ENCODE results near the gene TECPR2. TPM values are rescaled to one million over a fixed set of nuclear protein-coding genes. Genes with fewer than 3 reads are reported as not detected.

Gene TECPR2
- total RNA-seq, 1 donor from 2014 or later = 24.5 TPM

DNA sequence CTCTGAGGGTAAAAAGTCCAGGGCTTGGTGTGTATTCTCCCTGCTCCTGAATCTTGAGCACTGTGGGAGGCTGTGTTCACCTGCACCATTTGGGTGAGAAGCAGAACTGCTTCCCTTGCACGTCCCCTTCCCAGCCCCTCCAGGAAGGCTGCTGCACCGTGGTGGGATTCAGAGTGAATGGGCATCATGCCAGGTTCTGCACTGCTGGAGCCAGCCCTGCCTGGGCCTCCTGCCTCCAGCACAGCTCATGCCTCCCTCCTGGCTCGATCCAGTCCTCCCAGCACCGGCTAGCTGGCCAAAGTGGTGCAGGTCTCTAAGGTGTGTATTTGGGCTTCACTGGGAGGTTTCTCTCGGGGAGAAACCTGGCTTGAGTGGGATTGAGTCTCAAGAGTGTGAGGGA lies 92.0 kb downstream of the TECPR2 start:
- Mint-ChIP-seq H3K27ac (ENCODE audit: unreplicated experiment) (no peak overlapping the region), H3K9me3 (ENCODE audit: unreplicated experiment) (peaks cover 1% of the 10 kb centered on the region), H3K4me3 (ENCODE audit: unreplicated experiment) (no peak overlapping the region), H3K27me3 (ENCODE audit: unreplicated experiment) (peaks cover 2% of the 10 kb centered on the region), H3K36me3 (ENCODE audit: unreplicated experiment) (peaks cover 8% of the 10 kb centered on the region), H3K4me1 (ENCODE audit: low read depth, unreplicated experiment) (no peaks in the 10 kb centered on the region)
- no peak for DNase-seq
- TF ChIP-seq, protein P1, sequence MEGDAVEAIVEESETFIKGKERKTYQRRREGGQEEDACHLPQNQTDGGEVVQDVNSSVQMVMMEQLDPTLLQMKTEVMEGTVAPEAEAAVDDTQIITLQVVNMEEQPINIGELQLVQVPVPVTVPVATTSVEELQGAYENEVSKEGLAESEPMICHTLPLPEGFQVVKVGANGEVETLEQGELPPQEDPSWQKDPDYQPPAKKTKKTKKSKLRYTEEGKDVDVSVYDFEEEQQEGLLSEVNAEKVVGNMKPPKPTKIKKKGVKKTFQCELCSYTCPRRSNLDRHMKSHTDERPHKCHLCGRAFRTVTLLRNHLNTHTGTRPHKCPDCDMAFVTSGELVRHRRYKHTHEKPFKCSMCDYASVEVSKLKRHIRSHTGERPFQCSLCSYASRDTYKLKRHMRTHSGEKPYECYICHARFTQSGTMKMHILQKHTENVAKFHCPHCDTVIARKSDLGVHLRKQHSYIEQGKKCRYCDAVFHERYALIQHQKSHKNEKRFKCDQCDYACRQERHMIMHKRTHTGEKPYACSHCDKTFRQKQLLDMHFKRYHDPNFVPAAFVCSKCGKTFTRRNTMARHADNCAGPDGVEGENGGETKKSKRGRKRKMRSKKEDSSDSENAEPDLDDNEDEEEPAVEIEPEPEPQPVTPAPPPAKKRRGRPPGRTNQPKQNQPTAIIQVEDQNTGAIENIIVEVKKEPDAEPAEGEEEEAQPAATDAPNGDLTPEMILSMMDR (IDR thresholded peaks at IDR 0.05; ENCODE audit: partially characterized antibody, unreplicated experiment) = no peak

DNA sequence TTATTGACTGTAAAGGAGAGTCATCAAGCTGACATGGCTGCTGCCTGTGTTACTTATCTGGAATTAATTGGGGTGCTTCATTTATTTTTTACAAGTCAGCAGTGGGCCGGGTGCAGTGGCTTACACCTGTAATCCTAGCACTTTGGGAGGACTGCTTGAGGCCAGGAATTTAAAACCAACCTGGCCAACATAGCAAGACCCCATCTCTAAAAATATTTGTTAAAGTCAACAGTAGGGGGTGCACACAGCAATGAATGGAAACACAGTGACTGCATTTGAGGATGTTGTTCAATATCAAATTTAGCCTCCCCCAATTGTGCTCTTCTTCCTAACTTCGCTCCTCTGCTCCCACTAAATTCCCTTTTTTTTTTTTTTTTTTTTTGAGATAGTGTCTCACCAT lies 94.8 kb downstream of the TECPR2 start:
- H3K4me3 Mint-ChIP-seq (ENCODE audit: unreplicated experiment) = no peak overlapping the region
- TF ChIP-seq, protein P1 (IDR thresholded peaks at IDR 0.05; ENCODE audit: partially characterized antibody, unreplicated experiment) = no peak
- H3K27me3 Mint-ChIP-seq (ENCODE audit: unreplicated experiment) = peaks cover 2% of the 10 kb centered on the region
- H3K9me3 Mint-ChIP-seq (ENCODE audit: unreplicated experiment) = peaks cover 1% of the 10 kb centered on the region
- peaks cover 8% of the 10 kb centered on the region for H3K36me3 Mint-ChIP-seq (ENCODE audit: unreplicated experiment)
- peaks cover 4% of the 10 kb centered on the region for H3K4me1 Mint-ChIP-seq (ENCODE audit: low read depth, unreplicated experiment)
- no peak overlapping the region for H3K27ac Mint-ChIP-seq (ENCODE audit: unreplicated experiment)
- DNase-seq = no peak

DNA sequence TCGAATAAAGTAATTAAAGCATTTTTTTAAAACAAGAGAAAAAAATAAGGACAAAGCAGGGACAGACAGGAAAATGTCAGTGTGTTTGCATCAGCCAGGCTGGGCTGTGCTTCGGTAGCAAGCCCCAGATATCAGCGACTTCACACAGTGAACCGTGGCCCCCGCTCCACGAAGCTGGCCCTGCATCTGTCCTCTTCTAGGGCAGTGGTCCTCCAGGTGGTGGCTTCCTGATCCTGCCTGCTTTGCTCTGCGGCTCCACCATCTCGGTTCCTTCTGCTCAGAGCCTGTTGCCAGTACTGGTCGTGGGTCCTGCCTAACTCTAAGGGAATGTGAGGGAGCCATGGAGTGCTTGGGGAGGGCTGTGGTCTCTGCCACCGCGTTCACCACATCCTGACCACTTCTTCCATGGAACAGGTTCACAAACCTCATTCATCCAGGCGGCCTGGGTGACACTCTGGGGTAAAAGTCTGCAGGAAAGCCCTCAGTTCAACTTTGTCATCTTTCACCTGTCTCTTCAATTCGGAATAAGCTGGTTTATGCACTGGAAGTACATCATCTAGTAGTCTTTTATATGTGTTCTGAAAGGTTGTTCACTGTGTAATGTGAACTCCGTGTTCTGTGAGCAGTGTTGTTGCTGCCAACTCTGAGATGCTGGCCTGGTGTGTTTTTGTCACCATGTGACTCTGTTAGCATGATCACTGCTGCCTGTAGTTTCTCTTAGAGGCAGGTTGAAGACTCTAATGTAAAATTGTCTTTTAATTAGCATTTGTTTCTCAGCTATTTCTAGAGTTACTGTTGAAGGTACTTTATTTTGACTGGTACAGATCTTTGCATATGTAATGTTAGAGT lies 99.0 kb downstream of the TECPR2 start:
- peaks cover 12% of the 10 kb centered on the region for H3K36me3 Mint-ChIP-seq (ENCODE audit: unreplicated experiment)
- no peak overlapping the region for H3K4me3 Mint-ChIP-seq (ENCODE audit: unreplicated experiment)
- peaks cover 4% of the 10 kb centered on the region for H3K4me1 Mint-ChIP-seq (ENCODE audit: low read depth, unreplicated experiment)
- TF ChIP-seq, protein P1 (IDR thresholded peaks at IDR 0.05; ENCODE audit: partially characterized antibody, unreplicated experiment) = no peak
- H3K27ac Mint-ChIP-seq (ENCODE audit: unreplicated experiment) = peak overlapping the region; percentile 57
- DNase-seq = no peak
- peaks cover 3% of the 10 kb centered on the region for H3K9me3 Mint-ChIP-seq (ENCODE audit: unreplicated experiment)
- H3K27me3 Mint-ChIP-seq (ENCODE audit: unreplicated experiment) = peaks cover 3% of the 10 kb centered on the region

DNA sequence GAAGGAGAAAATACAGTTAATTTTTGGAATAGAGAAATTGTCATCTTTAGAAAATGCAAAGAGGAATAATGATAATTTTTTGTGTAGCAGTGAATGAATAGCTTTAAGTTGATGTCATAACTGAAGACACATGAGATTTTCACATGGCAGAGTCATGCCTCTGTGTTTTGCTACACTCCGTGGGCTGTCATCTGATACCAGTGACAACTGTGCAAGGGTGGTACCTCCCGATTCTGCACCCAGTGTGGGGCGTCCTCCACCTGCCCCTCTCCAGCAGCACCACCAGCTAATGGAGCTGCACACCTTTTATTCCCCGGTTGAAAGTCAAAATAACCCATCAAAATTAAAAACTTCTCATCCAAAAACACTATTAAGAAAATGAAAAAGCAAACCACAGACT lies 99.7 kb downstream of the TECPR2 start:
- H3K9me3 Mint-ChIP-seq (ENCODE audit: unreplicated experiment) = peaks cover 3% of the 10 kb centered on the region
- TF ChIP-seq, protein P1 (IDR thresholded peaks at IDR 0.05; ENCODE audit: partially characterized antibody, unreplicated experiment) = no peak
- peaks cover 3% of the 10 kb centered on the region for H3K27me3 Mint-ChIP-seq (ENCODE audit: unreplicated experiment)
- H3K36me3 Mint-ChIP-seq (ENCODE audit: unreplicated experiment) = peaks cover 12% of the 10 kb centered on the region
- H3K4me3 Mint-ChIP-seq (ENCODE audit: unreplicated experiment) = no peak overlapping the region
- no peak for DNase-seq
- H3K27ac Mint-ChIP-seq (ENCODE audit: unreplicated experiment) = no peak overlapping the region
- H3K4me1 Mint-ChIP-seq (ENCODE audit: low read depth, unreplicated experiment) = peaks cover 4% of the 10 kb centered on the region

DNA sequence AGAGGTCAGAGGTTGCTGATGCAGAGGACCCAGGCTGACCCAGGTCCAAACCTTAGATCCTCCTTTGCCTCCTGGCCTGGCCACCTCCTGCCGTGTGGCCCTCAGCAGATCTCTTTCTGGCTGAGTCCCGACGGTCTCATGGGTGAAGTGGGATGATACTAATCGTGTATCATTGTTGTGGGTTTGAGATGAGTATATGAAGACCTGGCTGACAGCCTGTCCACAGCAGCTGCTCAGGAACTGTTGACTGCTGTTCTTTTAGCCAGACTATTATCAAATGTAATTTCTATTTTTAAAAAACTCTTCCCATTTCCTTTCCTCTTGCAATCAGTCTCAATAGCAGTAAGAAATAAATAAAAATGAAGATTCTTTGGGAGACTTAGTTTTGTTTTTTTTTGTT lies 101.3 kb downstream of the TECPR2 start:
- Mint-ChIP-seq H3K4me3 (ENCODE audit: unreplicated experiment) (no peak overlapping the region), H3K27ac (ENCODE audit: unreplicated experiment) (no peak overlapping the region), H3K9me3 (ENCODE audit: unreplicated experiment) (peaks cover 3% of the 10 kb centered on the region), H3K27me3 (ENCODE audit: unreplicated experiment) (peaks cover 2% of the 10 kb centered on the region), H3K36me3 (ENCODE audit: unreplicated experiment) (peaks cover 5% of the 10 kb centered on the region), H3K4me1 (ENCODE audit: low read depth, unreplicated experiment) (peaks cover 4% of the 10 kb centered on the region)
- TF ChIP-seq, protein P1 (IDR thresholded peaks at IDR 0.05; ENCODE audit: partially characterized antibody, unreplicated experiment) = no peak
- no peak for DNase-seq
